DMS114 treated with DMSO at 0.1 percent for 48 hours (cell line): ENCODE measurements around the gene ITK.
"Not testable (repeated sequence)": the region's sequence is repeated elsewhere in the genome, so short reads cannot be mapped to it uniquely, and the experiment has no call there.

Experiments used
- DNase-seq: peaks from one replicate; lab custom pipeline; 2025; ENCODE audit not compliant: unreplicated experiment; lab: John Stamatoyannopoulos, UW

Gene ITK

DNA sequence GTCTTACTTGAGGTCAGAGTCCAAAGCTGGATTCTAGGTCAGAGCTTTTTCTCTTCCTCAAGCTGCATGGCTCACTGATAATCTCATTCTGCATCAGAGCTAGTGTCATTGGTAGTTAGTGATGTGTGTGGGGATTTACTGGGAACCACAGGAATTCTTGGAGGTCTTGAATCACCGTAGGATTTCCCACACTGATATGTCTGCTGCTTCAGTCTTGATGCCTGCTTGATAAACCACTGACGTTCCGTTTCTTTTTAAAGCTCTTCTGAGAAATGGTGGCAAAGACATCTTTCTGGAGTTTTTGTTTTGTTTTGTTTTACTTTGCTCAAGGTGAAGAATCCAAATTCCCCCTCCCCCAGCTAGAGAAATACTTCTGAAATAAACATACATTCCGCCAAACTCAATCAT, 13.4 kb upstream of the ITK start:
- no peak for DNase-seq

DNA sequence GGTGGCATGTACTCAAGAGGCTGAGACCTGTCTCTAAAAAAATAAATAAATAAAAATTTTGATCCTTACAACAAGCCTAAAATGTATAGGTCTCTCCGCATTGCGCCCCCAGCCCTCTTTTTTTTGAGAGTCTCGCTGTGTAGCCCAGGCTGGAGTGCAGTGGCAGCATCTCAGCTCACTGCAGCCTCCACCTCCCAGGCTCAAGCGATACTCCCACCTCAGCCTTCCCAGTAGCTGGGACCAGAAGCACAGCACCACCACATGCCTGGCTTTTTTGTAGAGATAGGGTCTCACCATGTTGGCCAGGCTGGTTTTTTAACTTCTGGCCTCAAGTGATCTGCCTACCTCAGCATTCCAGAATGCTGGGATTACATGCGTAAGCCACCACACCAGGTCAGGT, 12.4 kb upstream of the ITK start:
- no peak for DNase-seq

DNA sequence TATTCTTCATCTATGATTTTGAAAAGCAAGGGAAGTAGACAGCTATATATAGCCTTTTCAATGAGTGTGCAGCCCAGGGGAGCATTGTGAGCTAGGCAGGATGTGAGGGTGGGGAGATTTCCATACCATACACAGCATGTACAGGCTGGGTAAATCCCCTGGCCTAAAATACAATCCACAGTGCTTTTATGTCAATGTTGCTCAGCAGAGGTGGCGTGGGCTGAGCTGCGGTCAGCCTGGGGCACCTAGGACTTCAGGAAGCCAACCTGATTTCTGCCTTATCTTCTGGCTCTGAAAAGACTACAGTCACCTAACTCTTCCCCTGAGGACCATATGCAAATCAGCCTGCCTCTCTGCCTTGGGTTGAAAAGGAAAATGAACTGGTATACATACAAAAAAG, 8.2 kb upstream of the ITK start:
- no peak for DNase-seq

DNA sequence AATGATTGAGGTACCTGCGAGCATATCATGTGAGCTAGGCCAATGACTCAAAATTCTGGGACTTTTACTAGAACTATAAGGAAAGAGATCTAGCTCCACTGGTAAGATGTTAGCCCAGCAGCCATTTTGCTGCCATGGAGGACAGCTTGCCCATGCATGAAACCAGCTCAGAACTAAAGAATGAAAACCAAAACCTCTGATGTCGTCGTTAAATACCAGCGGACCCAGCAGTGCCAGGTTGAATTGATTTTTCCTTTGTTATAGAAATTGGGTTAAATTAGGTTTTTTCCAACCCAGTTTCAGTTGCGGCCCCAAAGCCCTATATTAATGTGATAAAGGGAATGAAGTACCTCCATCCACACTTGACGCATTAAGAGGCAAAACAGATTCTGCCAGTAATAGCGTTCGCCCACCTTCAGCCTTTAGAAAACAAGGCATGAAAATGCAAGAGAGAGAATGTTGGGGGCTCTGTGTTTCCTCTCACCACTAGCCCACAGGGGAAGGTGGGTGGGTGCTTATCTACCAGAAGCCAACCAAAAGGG, 5.5 kb upstream of the ITK start:
- DNase-seq, result no peak

DNA sequence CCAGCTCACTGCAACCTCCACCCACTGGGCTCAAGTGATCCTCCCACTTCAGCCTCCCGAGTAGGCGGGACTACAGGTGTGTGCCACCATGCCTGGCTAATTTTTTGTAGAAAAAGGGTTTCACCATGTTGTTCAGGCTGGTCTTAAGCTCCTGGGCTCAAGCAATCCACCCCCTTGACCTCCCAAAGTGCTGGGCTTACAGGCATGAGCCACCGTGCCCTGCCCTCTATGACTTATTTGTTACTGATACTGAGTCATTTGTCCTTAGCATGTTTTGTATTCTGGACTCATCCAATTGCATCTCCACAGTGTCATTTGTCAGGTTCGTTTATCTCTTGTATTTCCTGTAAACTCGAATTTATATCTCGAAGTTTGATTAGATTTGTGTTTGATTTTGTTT, 2.7 kb upstream of the ITK start:
- DNase-seq, result no peak

DNA sequence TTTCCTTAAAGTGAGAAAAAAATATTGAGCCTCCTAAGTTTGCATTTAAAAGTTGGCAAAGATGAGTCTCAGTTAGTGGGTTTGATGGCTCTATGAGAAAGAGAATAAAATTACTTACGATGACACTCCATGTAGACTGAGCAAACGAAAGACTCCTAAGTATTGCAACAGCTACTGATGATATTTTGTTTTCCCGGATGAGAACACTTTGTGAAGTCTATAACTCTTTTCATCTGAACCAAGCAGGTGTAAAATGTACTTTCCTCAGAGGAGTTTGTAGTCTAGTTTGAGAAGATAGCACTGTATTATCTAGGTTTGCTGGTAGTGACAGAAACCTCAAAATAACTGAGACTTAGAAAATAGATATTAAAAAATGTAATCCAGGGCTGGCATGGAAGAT, 1.7 kb upstream of the ITK start:
- DNase-seq, result no peak

DNA sequence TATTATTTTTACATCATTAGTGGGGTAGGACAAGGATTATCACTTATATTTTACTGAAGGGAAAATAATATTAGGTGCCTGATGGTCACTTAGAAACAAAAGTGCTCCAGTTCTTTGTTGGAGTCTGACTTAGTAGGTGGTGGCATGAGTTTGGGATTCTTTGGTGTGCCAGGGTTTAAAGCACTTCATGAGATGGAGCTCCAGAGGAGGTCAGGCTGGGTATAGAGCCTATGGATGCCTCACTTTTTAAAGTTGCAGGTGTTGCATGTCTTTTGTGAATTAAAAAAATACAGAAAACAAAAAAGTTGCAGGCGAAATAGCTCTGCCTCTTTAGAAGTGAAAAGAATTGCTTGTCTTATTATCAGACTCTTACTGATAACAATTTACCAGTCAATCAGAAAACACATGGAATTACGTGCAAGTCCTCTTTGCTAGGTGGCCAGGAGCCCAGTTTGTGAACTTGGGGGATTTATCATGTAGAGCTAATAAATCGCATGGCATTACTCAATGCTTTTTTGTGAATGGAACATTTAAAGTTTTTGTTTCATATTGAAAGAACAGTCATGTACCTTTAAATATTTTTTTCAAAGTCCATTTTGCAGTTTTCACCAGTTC, 1.6 kb downstream of the ITK start:
- DNase-seq, result no peak

DNA sequence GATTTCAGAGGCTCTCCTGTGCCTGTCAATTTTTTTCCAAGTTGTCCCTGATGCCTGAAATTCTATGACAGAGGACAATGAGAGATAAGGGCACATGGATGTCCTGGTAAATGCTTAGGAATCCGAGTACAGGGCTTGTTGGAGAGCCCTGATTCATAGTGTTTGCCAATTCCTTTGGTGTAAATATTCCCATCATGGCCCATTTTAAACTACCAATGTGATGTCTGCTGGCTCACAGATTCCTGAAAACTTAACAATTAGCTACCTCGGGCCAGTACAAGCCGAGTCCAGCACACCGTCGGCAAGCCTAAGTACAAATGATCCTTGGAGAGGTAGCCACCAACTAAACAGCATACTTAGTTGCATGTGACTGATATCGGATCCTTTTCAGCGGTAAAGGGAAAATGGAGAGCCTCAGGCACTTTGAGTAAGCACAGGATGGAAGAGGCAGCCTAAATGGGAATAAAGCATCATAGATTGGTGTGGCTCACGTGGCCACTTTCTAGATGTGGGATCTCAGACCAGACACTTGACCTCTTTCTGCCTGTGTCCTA, 3.6 kb downstream of the ITK start:
- DNase-seq, result no peak

DNA sequence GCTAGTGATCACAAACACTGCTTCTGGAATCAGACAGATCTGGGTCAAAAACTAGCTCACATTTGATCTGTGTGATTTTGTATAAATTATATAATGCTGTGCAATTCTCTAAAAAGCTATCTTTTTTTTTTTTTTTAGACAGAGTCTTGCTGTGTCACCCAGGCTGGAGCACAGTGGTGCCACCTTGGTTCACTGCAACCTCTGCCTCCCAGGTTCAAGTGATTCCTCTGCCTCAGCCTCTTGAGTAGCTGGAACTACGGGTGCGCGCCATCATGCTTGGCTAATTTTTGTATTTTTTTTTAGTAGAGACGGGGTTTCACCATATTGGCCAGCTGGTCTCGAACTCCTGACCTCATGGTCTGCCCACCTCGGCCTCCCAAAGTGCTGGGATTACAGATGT, 4.5 kb downstream of the ITK start:
- DNase-seq, result not testable (repeated sequence)

DNA sequence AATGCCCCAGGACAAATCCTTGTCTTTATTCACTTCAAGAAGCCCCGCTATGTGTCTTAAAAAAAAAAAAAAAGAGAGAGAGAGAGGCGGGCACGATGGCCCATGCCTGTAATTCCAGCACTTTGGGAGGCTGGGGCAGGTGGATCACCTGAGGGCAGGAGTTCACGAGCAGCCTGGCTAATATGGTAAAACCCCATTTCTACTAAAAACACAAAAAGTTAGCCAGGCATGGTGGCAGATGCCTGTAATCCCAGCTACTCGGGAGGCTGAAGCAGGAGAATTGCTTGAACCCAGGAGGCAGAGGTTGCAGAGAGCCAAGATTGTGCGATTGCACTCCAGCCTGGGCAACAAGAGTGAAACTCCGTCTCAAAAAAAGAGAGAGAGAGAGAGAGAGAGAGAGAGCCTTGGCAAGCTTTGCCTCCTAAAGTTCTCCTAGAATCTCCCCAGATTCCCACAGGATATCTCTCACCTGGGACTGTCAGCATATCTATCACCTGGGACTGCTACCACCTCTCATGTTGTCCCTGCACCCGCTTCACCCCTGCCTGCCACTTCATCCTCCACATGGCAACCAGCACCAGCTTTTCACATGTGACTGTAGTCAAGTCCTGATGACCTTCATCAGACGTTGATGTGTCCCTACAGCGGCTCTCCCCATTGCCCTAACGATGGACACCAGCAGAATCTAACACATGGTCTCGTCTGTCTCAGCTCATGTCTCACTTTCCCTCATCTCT, 5.8 kb downstream of the ITK start:
- DNase-seq, result no peak

DNA sequence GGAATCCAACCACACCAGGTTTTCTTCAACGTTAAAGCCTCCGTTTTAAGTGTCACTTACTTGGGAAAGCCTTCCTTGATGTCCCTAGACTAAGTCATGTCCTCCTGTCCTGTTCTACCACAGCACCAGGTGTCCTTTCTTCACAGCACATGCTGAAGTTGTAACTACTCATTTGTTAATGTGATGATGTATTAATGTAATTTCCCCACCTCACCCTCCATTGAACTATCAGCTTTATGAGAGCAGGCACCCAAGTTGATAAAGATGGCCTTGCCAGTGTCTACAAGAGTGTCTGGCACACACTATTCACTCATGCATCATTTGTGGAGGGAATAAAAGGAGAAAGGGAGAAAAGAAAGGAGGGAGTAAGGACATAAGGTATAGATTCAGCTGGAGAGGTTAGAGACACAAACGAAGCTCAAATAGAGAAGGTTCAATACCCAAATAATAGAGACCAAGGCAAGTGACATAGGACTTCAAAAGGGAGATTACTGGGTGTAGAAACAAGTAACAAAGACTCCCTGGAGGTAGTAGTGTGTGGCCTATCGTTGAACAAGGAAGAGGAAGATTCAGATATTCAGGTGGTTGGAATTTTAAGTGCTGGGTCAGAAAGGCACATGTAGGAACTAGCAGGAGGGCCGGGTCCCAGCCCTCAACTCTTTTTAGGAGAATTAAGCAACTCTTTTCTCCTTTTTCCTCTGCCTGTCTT, 6.6 kb downstream of the ITK start:
- no peak for DNase-seq

DNA sequence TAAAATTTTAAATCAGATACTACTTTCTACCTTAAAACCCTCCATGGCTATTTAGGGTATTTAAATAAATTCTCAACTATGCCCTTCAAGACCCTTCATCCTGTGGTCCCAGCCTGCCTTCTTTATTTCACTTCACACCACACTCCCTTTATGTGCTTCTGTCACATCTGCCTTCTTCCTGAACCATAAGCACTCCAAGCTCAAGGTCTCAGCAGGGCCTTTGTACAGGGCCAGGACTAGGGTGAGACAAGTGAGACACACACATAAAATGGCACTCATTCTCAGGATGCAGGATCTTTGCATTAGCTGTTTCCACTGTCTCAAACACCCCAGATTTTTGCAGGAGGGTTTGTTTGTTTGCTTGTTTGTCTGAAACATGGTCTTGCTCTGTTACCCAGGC, 7.6 kb downstream of the ITK start:
- no peak for DNase-seq

DNA sequence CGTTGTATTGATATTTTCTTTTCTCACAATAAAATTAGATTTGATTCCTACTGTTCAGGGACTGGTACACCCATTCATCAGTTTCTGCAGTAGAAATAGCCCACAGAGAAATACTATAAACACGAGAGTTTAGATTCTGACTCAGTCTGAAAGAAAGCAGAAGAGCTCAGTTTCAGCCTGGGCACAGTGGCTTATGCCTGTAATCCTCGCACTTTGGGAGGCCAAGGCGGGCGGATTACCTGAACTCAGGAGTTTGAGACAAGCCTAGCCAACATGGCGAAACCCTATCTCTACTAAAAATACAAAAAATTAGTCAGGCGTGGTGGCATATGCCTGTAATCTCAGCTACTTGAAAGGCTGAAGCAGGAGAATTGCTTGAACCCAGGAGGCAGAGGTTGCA, 8.6 kb downstream of the ITK start:
- DNase-seq, result no peak

DNA sequence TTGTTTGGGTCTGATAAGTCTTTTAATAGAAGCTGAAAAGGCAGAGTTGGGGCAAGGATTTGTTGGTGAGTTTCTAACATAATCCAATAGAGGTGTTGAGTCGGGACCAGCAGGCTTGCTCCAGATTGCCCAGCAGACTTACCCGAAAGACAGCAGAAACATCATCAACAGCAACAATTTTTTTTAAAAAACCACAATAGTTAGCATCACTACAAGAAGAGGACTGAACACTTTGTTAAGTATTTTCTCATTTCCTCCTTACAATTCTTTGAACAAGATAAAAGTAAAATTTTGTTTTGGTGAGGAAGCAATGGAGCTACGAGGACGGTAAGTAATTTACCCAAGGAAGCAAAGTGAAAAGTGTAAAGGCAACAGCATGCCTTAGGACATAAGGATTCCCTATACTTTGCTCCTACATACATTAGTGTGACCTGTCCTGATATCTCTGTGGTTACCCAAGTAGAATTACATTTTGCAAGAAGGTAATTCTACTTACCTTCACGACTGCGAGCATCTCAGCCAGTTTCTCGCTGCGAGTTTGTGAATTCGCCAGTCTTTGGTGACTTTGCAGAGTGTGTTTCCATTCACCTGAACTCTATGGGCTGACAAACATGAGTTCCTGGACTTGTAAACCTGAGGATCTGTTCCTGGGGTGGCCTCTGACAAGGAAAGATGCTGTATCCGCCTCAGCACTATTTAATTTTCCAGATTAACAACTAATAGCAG, 13.2 kb downstream of the ITK start:
- DNase-seq, result no peak

DNA sequence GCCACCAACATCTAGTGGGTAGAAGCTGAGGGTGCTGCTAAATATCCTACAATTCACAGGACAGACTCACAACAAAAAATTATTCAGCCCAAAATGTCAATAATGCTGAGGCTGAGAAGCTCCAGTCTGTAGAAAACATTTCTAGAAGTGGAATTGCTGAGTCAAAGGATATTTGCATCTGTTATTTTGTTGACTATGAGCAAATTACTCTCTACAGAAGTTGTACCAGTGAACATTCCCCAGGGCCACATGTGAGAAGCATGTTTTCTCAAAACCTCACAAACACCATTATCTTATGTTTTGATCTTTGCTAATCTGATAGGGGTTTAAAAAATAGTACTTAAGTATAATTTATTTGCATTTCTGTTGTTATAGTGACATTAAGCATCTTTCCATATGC, 15.4 kb downstream of the ITK start:
- DNase-seq, result no peak

DNA sequence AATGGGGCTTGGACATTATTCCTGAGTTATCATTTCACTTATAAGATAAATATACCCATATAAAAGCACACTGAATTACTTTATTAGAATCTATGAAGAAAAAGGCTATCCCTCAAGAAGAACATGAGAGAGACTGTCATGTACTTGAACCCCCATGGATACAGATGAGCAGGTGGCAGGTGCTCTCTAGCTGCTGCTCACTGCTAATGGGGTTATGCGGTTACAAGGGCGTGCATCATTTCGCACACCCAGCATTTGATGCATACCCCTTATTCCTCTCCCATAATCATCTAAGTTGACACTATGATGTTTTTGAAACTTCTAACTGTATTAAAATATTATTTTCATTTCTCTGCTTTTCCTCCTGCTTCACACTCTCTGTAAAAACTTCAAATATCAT, 16.4 kb downstream of the ITK start:
- no peak for DNase-seq

DNA sequence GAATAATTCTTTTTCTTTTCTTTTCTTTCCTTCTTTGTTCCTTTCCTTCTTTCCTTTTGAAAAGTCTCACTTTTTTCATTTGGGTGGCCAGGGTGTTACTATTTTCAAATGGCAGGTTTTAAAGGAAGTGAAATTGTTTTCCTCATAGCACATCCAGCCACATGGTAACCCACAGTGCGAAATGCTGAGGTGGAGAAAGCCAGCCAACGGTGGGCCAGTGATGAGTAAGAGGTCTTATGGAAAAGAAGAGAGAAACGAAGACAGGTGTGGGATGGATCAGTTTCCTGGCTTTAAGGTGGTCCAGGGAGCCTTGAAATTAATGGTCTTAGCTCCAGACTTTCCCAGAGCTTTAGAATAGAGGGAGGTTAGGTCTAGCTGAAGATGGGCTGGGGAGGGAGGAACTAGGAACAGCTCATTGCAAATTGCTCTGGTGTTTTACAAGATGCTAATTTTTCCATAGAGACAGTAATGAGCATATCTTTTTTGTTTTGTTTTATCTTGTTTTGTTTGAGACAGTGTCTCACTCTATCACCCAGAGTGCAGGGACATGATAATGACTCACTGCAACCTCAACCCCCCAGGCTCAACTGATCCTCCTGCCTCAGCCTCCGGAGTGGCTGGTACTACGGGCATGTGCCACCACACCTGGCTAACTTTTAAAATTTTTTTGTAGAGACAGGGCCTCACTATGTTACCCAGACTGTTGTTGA, 17.8 kb downstream of the ITK start:
- no peak for DNase-seq

DNA sequence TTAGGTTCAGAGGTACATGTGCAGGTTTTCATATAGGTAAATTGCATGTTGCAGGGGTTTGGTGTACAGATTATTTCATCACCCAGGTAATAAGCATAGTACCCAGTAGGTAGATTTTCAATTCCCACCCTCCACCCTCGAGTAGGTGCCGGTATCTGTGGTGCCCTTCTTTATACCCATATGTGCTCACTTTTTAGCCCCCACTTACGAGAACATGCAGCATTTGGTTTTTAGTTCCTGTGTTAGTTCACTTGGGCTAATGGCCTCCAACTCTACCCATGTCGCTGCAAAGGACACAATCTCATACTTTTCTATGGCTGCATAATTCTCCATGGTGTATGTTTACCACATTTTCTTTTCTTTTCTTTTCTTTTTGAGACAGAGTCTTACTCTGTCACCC, 21.2 kb downstream of the ITK start:
- DNase-seq, result no peak

DNA sequence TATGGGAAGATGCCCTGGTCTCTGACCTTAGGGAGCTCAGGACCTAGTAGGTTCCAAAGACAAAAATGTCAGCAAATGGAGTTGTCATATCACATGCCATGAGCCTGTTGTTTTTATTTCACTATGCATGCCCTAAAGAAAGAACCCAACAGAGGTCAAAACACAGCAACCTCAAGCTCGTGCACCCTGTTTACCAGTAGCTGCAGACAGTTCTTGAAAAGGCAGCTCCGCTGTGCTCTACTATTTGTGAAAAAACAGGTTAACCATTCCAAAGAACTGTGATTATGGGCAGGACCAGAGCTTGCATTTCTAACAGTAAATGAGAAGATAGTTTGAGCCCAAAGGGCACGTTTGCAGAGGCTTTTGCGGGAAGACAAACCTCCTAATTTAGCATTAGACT, 22.8 kb downstream of the ITK start:
- no peak for DNase-seq

DNA sequence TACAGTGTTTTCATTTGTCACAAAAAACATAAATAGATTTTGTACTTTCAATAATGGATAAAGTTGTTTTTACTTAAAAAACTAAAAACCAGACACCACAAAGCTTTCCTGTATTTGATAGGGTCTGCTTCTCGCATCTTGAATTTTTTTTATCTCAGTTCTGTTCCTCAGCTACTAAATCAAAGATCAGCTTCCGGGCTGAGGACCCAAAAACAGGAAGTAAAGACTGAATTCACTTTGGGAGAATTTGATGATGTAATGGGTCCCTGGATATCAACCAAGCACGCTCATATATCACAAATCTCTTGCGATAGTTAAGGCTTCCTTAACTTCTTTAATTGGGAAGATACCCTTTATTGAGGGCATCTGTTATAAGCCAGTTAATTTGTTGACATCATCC, 24.1 kb downstream of the ITK start:
- DNase-seq, result no peak

DNA sequence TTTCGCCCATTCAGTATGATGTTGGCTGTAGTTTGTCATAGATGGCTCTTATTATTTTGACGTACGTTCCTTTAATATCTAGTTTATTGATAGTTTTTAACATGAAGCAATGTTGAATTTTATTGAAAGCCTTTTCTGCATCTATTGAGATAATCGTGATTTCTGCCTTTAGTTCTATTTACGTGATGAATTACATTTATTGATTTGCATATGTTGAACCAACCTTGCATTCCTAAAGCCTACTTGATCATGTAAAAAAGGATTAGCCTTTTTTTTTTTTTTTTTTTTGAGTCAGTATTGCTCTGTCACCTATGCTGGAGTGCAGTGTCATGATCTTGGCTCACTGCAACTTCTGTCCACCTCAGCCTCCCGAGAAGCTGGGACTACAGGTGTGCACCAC, 25.1 kb downstream of the ITK start:
- DNase-seq, result no peak
